Measurements from ENCODE around the gene TRIM33. TPM values are rescaled to one million over a fixed set of nuclear protein-coding genes. Genes with fewer than 3 reads are reported as not detected.

The TRIM33 gene
- total RNA-seq, 1 experiment from 2014 or later = 41.2 TPM

GRCh38 chr1:114485286-114485685 lies 25.7 kb downstream of the TRIM33 start:
- Histone ChIP-seq H4K20me1 (ENCODE audit: insufficient read depth) (no peaks in the 10 kb centered on the region), H2AFZ (ENCODE audit: low read depth, low read length, poor library complexity, severe bottlenecking) (no peak overlapping the region), H3K27ac (ENCODE audit: low read depth, low read length) (no peak overlapping the region), H3K36me3 (ENCODE audit: control insufficient read depth in 1 of 2, insufficient read depth in 2 of 2, low read length in 2 of 2) (no peaks in the 10 kb centered on the region), H3K9ac (ENCODE audit: low read length) (no peak overlapping the region), H3K27me3 (ENCODE audit: insufficient read depth, low read length) (no peaks in the 10 kb centered on the region), H3K4me3 (replicated peaks in 1 of 2; ENCODE audit: low read depth in 1 of 2, low read length in 2 of 2) (no peak overlapping the region), H3K9me2 (ENCODE audit: insufficient read depth) (no peaks in the 10 kb centered on the region), H3K4me2 (ENCODE audit: low read length) (no peak overlapping the region), H3K9me3 (ENCODE audit: control insufficient read depth in 1 of 2, insufficient read depth in 1 of 2, low read depth in 1 of 2, low read length in 2 of 2) (no peaks in the 10 kb centered on the region), H3K4me1 (ENCODE audit: control insufficient read depth in 1 of 2, insufficient read depth in 2 of 2, low read length in 2 of 2) (no peaks in the 10 kb centered on the region), H3K79me2 (ENCODE audit: insufficient read depth, low read length) (peaks cover 96% of the 10 kb centered on the region)
- no TSS peak for BruUV-seq (replicated peaks)
- ChIA-PET CTCF (no interaction called here), RAD21 (ENCODE audit: low non-redundant PET in 1 of 2, low total read pairs in 2 of 2, uncharacterized antibody in 2 of 2, unreplicated experiment in 2 of 2) (no interaction called here), POLR2A (no interaction called here)
- intact Hi-C loops (cut with micrococcal nuclease) = no loop called here
- no peak for ATAC-seq
- DNase-seq (ENCODE audit: low read depth, low spot score) = no peak
- no peak for TF ChIP-seq POLR2A (IDR thresholded peaks at IDR 0.05; ENCODE audit: borderline replicate concordance, extremely low read depth, insufficient read depth, insufficient read length)
- TF ChIP-seq POLR2AphosphoS5 (IDR thresholded peaks at IDR 0.05; ENCODE audit: low read depth, low read length) = no peak
- 0 out of 2 replicates have a peak, but pooled peaks have one; percentile 31 for TF ChIP-seq CEBPB (IDR thresholded peaks at IDR 0.05; ENCODE audit: low read depth)
- TF ChIP-seq EZH2 (IDR thresholded peaks at IDR 0.05) = no peak
- no peak for TF ChIP-seq FOSL1 (IDR thresholded peaks at IDR 0.05; ENCODE audit: low read depth)
- TF ChIP-seq RAD21 (IDR thresholded peaks at IDR 0.05; ENCODE audit: low read depth) = no peak
- TF ChIP-seq CBX3 (IDR thresholded peaks at IDR 0.05; ENCODE audit: low read depth) = no peak

- Histone ChIP-seq H3K4me2 (ENCODE audit: low read length) (no peak overlapping the region), H3K9me3 (ENCODE audit: control insufficient read depth in 1 of 2, insufficient read depth in 1 of 2, low read depth in 1 of 2, low read length in 2 of 2) (no peaks in the 10 kb centered on the region), H3K27me3 (ENCODE audit: insufficient read depth, low read length) (no peaks in the 10 kb centered on the region), H3K27ac (ENCODE audit: low read depth, low read length) (no peak overlapping the region), H3K9me2 (ENCODE audit: insufficient read depth) (no peaks in the 10 kb centered on the region), H2AFZ (ENCODE audit: low read depth, low read length, poor library complexity, severe bottlenecking) (no peak overlapping the region), H3K4me3 (replicated peaks in 1 of 2; ENCODE audit: low read depth in 1 of 2, low read length in 2 of 2) (no peak overlapping the region), H4K20me1 (ENCODE audit: insufficient read depth) (no peaks in the 10 kb centered on the region; the same call in 1 of the 2 replicates), H3K4me1 (ENCODE audit: control insufficient read depth in 1 of 2, insufficient read depth in 2 of 2, low read length in 2 of 2) (peaks cover 0 to 5% of the 10 kb centered on the region in 2 experiments; a peak in 1 of 4 replicates), H3K79me2 (ENCODE audit: insufficient read depth, low read length) (peaks cover 96% of the 10 kb centered on the region), H3K36me3 (ENCODE audit: control insufficient read depth in 1 of 2, insufficient read depth in 2 of 2, low read length in 2 of 2) (no peaks in the 10 kb centered on the region), H3K9ac (ENCODE audit: low read length) (no peak overlapping the region)
- RAD21 ChIA-PET (ENCODE audit: low non-redundant PET in 1 of 2, low total read pairs in 2 of 2, uncharacterized antibody in 2 of 2, unreplicated experiment in 2 of 2) = no interaction called here
- CTCF ChIA-PET = no interaction called here
- POLR2A ChIA-PET = no interaction called here
- DNase-seq (ENCODE audit: low read depth, low spot score) (no peak), ATAC-seq (no peak)
- intact Hi-C loops (cut with micrococcal nuclease) = no loop called here
- no TSS peak for BruUV-seq (replicated peaks)
- TF ChIP-seq POLR2A (IDR thresholded peaks at IDR 0.05; ENCODE audit: borderline replicate concordance, extremely low read depth, insufficient read depth, insufficient read length) = no peak
- no peak for TF ChIP-seq SIN3A (IDR thresholded peaks at IDR 0.05; ENCODE audit: low read depth)
- TF ChIP-seq YY1 (IDR thresholded peaks at IDR 0.05; ENCODE audit: extremely low read depth, insufficient replicate concordance, low read depth, low read length) = no peak
- TF ChIP-seq ATF3 (IDR thresholded peaks at IDR 0.05) = no peak
- no peak for TF ChIP-seq EZH2phosphoT487 (IDR thresholded peaks at IDR 0.05; ENCODE audit: borderline replicate concordance)
- no peak for TF ChIP-seq RAD21 (IDR thresholded peaks at IDR 0.05; ENCODE audit: low read depth)
- TF ChIP-seq SRF (IDR thresholded peaks at IDR 0.05; ENCODE audit: low read depth) = no peak
- no peak for TF ChIP-seq JUND (IDR thresholded peaks at IDR 0.05)
- TF ChIP-seq ZNF274 (IDR thresholded peaks at IDR 0.05; ENCODE audit: low read depth, low read length) = no peak
- TF ChIP-seq ZBTB33 (IDR thresholded peaks at IDR 0.05; ENCODE audit: extremely low read depth, insufficient replicate concordance, low read length) = no peak
- TF ChIP-seq MAX (IDR thresholded peaks at IDR 0.05) = no peak
- no peak for TF ChIP-seq POLR2AphosphoS5 (IDR thresholded peaks at IDR 0.05; ENCODE audit: low read depth, low read length)
- TF ChIP-seq CTCF (IDR thresholded peaks at IDR 0.05 in 2 of 3, conservative IDR thresholded peaks at IDR 0.05 in 1 of 3; ENCODE audit: borderline replicate concordance in 1 of 3, insufficient read depth in 1 of 3, low read depth in 2 of 3, low read length in 2 of 3) = no peak
- TF ChIP-seq ZFX (IDR thresholded peaks at IDR 0.05) = no peak
Observed at GRCh38 chr1:114482585-114482984, 28.4 kb downstream of the TRIM33 start.
